ENCODE data around the gene ARPP19.
"Not testable (repeated sequence)": the region's sequence is repeated elsewhere in the genome, so short reads cannot be mapped to it uniquely, and the experiment has no call there.

Gene ARPP19

GRCh38 chr15:52512869-52513268 lies 56.0 kb downstream of the ARPP19 start:
- DNase-seq (ENCODE audit: low read depth): not testable (repeated sequence)

- no peak for DNase-seq (ENCODE audit: low read depth)
Observed at GRCh38 chr15:52511084-52511483, 57.7 kb downstream of the ARPP19 start.

- no peak for DNase-seq (ENCODE audit: low read depth)
Observed at GRCh38 chr15:52509500-52510245, 59.2 kb downstream of the ARPP19 start.

- no peak for DNase-seq (ENCODE audit: low read depth)
Observed at GRCh38 chr15:52506549-52506948, 62.3 kb downstream of the ARPP19 start.

DNA sequence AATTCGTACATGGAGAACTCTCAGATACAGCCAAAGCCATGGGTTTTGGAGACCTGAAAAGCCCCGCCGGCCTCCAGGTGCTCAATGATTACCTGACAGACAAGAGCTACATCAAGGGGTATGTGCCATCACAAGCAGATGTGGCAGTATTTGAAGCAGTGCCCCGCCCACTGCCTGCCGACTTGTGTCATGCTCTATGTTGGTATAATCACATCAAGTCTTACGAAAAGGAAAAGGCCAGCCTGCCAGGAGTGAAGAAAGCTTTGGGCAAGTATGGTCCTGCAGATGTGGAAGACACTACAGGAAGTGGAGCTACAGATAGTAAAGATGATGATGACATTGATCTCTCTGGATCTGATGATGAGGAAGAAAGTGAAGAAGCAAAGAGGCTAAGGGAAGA lies 63.7 kb downstream of the ARPP19 start:
- DNase-seq (ENCODE audit: low read depth): no peak

DNA sequence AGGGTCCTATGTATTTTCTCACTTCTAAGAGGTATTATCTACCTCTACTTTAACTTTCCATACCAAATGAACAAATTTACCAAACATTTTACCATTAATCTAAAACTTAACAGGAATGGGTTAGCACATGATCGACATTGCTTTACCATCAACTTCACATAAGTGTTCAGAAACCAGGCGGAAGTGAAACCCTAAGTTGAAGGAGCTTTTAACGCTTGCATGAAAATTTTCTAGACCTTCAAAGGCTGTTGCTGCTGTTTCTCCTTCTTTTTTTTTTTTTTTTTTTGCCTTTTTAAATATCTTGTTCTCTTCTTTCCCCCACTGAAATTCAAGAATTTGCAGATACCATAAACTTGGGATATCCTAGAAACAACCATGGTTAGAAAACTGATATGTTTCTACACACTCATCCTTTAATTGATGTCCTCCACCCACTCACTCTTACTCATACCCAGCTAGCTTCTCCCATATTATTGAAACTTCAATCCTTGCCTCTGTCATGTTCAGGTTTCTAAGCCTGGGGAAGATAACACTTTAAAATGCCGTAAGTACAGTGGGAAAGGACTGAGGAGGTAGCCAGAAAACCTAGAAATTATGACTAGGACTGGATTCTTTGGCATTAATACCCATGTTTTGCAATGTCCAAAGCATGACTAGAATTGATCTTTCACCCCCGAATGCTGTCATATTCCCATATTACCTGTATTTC lies 64.9 kb downstream of the ARPP19 start:
- DNase-seq (ENCODE audit: low read depth): no peak

DNA sequence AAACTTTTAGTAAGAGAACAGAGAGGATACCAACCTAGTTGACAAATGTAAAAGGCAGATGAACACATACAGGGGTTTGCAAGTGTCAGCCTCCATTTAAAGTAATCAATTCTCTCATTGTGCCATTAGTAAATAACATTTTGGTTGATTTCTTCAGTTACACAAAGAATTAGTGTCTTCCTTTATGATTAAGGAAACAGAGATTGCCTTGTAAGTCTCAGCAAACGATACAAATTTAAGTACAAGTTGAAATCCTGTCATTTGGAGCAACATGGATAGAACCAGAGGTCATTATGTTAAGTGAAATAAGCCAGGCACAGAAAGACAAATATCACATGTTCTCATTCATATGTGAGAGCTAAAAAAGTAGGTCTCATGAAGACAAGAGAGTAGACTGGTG lies 66.2 kb downstream of the ARPP19 start:
- no peak for DNase-seq (ENCODE audit: low read depth)

GRCh38 chr15:52499506-52499905 lies 69.3 kb downstream of the ARPP19 start:
- DNase-seq (ENCODE audit: low read depth): no peak

DNA sequence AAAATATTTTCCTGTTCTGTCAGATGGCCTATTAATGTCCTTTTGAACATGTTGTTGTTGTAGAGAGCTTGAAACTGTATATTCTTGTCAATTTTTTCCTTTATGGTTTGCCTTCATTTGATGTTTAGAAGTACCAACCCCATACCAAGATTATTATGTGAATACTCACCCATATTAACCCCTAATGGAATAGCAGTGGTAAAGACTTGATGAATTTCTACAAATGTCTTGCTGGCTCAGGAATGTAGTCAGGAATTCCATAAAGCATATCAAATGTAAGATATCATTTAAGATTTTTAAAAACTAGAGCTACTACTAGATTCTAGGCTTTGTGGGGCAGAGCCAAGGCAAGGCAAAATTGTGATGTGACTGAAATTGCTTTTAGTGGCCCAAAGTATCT lies 70.1 kb downstream of the ARPP19 start:
- DNase-seq (ENCODE audit: low read depth): no peak
